A549 (cell line): ENCODE results near the gene ATXN7L1.

Experiments
- BCL3 ChIP-seq: fragments of >200 bp; sonication (Bioruptor Twin); formaldehyde crosslinking; IDR thresholded peaks from 3 replicates; pipeline ENCODE4 v1.6.1; 2016
- CTCF ChIP-seq: fragments of >200 bp; sonication (Bioruptor Twin); formaldehyde crosslinking; IDR thresholded peaks from 3 replicates; pipeline ENCODE4 v1.5.1; 2016
- EP300 ChIP-seq, 2 experiments: fragments of >200 bp; sonication (Bioruptor Twin); formaldehyde crosslinking; IDR thresholded peaks; 2 replicates in 1 of 2; 3 replicates in 1 of 2; pipeline ENCODE4 v1.6.1; 2016 to 2017
- ESRRA ChIP-seq: fragments of 150-350 bp; IDR thresholded peaks from 2 replicates; pipeline ENCODE4 v1.6.1; 2014; ENCODE audit warnings: mild to moderate bottlenecking, low read length, borderline replicate concordance
- HDAC2 ChIP-seq: fragments of 200-600 bp; sonication (generic); IDR thresholded peaks from 2 replicates; pipeline ENCODE4 v1.6.1; 2016
- MYC ChIP-seq: IDR thresholded peaks from 2 replicates; pipeline ENCODE4 v1.6.1; 2012; ENCODE audit warnings: mild to moderate bottlenecking, inconsistent platforms, low read length, improper control_type of control experiment, borderline replicate concordance
- POLR2A ChIP-seq: IDR thresholded peaks from 2 replicates; pipeline ENCODE4 v1.6.1; 2012; ENCODE audit warnings: mild to moderate bottlenecking, low read length
- RAD21 ChIP-seq, 2 experiments: fragments of >200 bp in 1 of 2; sonication (Bioruptor Twin) in 1 of 2; formaldehyde crosslinking in 1 of 2; IDR thresholded peaks in 1 of 2; conservative IDR thresholded peaks in 1 of 2; 2 replicates in 1 of 2; 3 replicates in 1 of 2; pipeline ENCODE4 v1.6.1; 2012 to 2018; ENCODE audit warnings: inconsistent platforms in 1 of 2
- RNF2 ChIP-seq: fragments of 200-600 bp; sonication (generic); IDR thresholded peaks from 2 replicates; pipeline ENCODE4 v1.6.1; 2016; ENCODE audit warnings: low read depth, mild to moderate bottlenecking, antibody characterized with exemption, moderate library complexity, borderline replicate concordance
- SMC3 ChIP-seq: fragments of >200 bp; sonication (Bioruptor Twin); formaldehyde crosslinking; IDR thresholded peaks from 3 replicates; pipeline ENCODE4 v1.6.1; 2018; ENCODE audit warnings: inconsistent platforms
- TF ChIP-seq, protein P1 (sequence below): fragments of 200-600 bp; sonication (generic); IDR thresholded peaks from 2 replicates; pipeline ENCODE4 v1.6.1; 2016; ENCODE audit warnings: antibody characterized with exemption, mild to moderate bottlenecking, moderate library complexity
- TF ChIP-seq, protein P2 (sequence below): IDR thresholded peaks from 2 replicates; pipeline ENCODE4 v1.6.1; 2012
- TF ChIP-seq, protein P3 (sequence below): fragments of 450-650 bp; IDR thresholded peaks from 2 replicates; pipeline ENCODE4 v1.6.1; 2014; ENCODE audit warnings: antibody characterized with exemption

GRCh38 chr7:105583061-105583460 lies 293.3 kb downstream of the ATXN7L1 start:
- TF ChIP-seq, protein P1, sequence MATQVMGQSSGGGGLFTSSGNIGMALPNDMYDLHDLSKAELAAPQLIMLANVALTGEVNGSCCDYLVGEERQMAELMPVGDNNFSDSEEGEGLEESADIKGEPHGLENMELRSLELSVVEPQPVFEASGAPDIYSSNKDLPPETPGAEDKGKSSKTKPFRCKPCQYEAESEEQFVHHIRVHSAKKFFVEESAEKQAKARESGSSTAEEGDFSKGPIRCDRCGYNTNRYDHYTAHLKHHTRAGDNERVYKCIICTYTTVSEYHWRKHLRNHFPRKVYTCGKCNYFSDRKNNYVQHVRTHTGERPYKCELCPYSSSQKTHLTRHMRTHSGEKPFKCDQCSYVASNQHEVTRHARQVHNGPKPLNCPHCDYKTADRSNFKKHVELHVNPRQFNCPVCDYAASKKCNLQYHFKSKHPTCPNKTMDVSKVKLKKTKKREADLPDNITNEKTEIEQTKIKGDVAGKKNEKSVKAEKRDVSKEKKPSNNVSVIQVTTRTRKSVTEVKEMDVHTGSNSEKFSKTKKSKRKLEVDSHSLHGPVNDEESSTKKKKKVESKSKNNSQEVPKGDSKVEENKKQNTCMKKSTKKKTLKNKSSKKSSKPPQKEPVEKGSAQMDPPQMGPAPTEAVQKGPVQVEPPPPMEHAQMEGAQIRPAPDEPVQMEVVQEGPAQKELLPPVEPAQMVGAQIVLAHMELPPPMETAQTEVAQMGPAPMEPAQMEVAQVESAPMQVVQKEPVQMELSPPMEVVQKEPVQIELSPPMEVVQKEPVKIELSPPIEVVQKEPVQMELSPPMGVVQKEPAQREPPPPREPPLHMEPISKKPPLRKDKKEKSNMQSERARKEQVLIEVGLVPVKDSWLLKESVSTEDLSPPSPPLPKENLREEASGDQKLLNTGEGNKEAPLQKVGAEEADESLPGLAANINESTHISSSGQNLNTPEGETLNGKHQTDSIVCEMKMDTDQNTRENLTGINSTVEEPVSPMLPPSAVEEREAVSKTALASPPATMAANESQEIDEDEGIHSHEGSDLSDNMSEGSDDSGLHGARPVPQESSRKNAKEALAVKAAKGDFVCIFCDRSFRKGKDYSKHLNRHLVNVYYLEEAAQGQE: no peak
- TF ChIP-seq RAD21 (conservative IDR thresholded peaks at IDR 0.05 in 1 of 2, IDR thresholded peaks at IDR 0.05 in 1 of 2) (no peak), SMC3 (no peak), CTCF (no peak), ESRRA (no peak), POLR2A (no peak), MYC (no peak), RNF2 (no peak), BCL3 (no peak), EP300 (IDR thresholded peaks at IDR 0.05) (no peak), HDAC2 (no peak)
- TF ChIP-seq, protein P2, sequence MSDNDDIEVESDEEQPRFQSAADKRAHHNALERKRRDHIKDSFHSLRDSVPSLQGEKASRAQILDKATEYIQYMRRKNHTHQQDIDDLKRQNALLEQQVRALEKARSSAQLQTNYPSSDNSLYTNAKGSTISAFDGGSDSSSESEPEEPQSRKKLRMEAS: no peak
- TF ChIP-seq, protein P3, sequence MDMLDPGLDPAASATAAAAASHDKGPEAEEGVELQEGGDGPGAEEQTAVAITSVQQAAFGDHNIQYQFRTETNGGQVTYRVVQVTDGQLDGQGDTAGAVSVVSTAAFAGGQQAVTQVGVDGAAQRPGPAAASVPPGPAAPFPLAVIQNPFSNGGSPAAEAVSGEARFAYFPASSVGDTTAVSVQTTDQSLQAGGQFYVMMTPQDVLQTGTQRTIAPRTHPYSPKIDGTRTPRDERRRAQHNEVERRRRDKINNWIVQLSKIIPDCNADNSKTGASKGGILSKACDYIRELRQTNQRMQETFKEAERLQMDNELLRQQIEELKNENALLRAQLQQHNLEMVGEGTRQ: no peak
